ENCODE data around the gene SHROOM3.

Gene SHROOM3

GRCh38 chr4:76569706-76570105, 134.7 kb downstream of the SHROOM3 start:
- DNase-seq (ENCODE audit: low spot score): no peak

- DNase-seq (ENCODE audit: low spot score): no peak
Measured at GRCh38 chr4:76570141-76570973, 135.3 kb downstream of the SHROOM3 start.

DNA sequence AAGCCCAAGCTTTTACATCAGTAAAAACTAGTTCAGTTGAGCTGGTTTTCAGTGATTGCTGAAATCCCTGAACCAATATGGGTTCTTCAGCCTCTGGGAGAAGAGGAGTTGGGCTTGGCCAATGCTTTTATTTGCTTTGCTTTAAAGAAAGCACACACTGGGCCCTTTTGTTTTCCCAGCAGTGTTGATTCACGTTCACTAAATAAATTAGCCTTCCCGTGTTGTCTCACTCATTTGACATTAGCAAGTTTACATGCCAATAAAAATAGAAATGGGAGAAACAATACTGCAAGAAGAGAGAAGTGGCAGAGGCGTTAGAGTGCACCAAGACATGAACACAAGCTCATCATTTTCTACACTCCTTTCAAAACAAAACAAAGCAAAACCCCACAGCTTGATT, 136.2 kb downstream of the SHROOM3 start:
- DNase-seq (ENCODE audit: low spot score): no peak

DNA sequence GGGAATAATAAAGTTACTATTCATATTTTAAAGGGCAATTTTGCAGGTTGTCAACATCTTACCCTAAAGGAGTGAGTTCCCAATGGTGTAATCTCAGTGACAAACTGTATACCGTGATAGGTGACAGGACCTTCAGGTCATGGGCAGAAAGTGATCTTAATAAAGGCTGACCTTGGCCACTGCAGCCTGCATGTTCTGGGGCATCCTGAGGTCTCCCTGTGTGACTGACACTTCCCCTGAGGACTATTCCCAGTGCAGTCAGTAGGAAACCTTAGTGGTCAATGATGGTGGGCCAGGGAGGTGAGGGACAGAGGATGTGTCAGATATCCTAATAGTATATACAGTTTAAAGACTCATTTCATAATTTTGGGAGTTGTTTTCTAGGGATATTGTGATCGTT, 137.2 kb downstream of the SHROOM3 start:
- DNase-seq (ENCODE audit: low spot score): no peak

DNA sequence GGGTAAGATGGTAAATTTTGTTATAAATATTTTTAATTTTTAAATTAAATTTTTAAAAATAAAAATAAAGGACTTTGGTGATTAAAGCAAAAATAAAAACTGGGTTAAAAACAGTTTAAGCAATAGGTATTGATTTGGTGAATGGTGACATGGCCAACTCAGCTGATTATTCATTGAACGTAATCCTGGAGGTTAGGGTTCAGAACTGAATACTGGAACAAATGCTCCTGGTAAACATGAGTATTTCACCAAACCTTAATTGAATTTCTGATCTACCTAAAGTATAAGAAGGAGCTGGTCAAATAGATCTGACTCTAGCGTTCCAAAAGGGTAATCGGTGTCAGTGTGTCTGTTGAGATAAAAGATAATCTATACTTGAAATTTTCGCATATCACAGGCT, 141.8 kb downstream of the SHROOM3 start:
- no peak for DNase-seq (ENCODE audit: low spot score)

DNA sequence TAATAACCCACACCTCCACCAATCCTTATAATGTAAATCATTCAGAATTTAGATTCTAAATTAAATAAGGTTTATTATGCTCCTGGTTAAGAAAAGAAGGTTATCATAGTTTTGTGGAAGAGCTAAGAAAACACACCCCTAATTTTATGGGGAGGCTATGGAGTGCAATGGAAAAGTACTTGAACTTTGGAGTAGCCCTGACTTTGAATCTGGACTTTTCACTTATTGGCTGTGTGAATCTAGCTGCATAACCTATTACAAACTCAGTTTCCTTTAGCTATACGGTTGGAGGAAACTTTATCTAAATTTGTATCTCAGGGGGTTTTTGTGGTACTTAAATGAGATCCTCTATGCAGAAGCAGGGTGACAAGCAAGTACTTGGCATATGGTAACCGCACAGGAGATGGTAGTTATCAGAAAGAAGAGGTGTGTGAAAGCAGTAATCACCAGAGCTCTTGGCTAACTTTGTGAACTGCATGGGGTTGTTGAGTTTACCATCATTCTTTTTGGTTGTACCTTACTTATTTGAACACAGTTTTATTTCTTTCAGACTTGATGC, 143.1 kb downstream of the SHROOM3 start:
- DNase-seq (ENCODE audit: low spot score): no peak

- DNase-seq (ENCODE audit: low spot score): no peak
Measured at GRCh38 chr4:76579596-76580375, 144.8 kb downstream of the SHROOM3 start.

DNA sequence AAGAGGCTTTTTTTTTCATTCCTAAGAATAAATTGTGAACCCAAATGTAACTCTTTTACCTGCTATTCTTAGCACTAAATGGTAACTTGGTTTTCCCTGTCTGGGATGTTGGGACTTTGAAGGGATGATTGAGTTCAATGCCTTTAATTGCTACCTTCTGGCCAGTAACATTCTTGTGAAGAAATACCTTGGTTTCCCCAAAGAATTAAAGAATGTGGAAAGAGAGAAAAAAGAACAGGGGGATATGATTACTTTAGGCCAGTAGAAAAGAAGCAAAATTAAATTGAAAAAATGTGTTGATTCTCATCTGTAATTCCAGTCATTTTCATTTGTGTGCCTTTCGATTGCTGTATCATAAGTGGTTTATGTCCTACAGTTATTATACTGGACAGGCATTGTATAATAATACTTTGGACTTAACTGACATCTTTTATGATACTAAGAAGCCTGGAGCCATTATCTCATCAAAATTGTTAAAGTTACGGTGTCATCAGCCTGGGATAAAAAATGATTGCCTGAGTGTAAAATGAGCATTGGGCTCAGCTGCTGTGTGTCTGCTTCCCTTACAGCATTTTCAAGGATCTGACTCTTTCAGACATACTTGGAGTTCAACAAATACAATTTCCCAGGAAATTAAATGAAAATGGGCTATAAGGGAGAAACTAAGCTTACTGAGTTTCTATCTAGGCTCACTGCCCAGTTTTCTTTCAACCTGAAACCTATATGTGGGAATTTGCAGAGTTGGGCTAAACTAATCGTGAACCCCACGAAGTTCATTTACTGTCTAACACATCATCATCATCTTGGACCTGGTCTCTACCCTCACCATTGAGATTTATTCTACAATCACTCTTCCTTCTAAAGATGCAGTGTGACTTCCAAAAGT, 146.3 kb downstream of the SHROOM3 start:
- no peak for DNase-seq (ENCODE audit: low spot score)

DNA sequence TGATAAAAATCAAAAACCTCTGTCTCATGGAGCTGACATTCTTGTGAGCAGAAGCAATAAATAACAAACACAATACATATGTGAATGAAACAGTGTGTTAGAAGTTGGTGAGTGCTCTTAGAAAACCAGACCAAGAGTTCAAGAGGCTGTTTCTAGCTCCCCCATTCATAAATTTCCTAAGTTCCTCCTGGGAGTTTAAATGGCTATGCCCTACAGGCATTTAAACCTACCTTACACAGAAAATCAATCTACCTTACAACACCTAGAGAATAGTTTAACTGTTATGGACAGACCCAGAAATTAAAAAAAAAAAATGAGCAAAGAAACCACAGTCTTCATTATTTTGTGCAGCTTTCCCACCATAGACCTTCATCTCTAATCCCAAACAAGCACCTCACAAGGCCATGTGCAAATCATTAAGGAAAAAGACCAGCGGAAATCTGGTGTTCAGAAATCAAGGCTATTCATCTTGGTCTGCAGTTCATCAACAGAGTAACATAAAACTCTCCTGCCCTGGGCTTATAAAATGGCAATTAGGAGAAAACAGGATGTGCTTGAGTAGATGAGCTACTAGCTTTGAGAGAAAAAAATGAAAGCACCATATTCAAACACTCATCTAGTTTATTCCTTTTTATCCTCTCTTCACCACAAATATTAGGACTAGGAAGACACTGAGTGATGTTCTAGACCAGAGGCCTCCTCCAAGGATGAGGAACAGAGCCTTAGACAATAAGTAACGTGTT, 147.2 kb downstream of the SHROOM3 start:
- no peak for DNase-seq (ENCODE audit: low spot score)

DNA sequence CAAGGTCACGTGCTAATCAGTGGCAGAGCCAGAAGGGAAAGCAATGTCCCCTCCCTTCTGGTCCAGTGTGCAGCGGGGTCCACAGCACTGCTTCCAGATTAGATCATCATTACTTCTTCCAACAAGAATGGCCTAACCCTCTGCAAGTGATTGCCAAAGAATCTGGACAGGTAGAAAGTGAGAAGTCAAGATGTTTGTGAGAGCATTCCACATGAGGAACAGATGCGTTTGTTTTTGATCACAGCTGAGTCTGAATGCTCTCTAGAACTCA, 147.7 kb downstream of the SHROOM3 start:
- no peak for DNase-seq (ENCODE audit: low spot score)

DNA sequence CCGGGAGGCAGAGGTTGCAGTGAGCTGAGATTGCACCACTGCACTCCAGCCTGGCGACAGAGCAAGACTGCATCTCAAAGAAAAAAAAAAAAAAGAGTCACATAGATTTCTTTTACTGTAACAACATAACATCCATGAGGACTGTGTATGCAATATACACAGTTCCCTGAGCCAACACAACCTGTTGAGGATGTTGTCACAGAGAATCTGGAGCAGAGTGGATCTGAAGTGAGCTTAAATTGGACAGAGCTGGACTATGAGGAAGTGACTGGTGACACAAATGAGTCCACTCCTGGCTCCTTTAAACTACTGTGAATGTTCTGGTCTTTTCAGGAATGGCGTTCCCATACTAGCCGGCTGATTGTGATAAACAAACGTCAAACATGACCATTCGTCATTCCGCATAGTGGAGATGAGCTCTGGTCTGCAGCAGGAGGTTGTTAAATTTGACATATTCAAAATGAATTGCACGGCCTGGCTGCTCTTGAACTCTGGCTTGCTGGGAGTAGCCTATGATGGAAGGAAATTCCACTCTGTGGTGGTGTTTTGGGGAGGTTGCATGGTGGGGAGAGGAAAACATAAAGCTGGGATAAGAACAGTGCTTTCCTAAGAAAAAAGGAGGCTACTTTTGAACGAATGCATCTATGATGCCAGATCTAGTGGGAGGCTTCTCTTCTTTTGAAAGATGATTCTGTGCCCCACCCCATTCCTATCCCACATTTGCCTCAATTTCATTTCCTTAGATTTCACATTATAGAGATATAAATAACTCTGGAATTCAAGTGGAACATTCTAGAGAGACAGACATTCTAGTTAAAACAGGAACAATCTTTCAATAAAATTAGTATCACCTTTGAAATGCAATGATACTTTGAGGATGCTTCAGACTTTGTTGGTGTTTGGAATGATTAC, 149.5 kb downstream of the SHROOM3 start:
- no peak for DNase-seq (ENCODE audit: low spot score)

GRCh38 chr4:76585272-76585671, 150.2 kb downstream of the SHROOM3 start:
- no peak for DNase-seq (ENCODE audit: low spot score)

DNA sequence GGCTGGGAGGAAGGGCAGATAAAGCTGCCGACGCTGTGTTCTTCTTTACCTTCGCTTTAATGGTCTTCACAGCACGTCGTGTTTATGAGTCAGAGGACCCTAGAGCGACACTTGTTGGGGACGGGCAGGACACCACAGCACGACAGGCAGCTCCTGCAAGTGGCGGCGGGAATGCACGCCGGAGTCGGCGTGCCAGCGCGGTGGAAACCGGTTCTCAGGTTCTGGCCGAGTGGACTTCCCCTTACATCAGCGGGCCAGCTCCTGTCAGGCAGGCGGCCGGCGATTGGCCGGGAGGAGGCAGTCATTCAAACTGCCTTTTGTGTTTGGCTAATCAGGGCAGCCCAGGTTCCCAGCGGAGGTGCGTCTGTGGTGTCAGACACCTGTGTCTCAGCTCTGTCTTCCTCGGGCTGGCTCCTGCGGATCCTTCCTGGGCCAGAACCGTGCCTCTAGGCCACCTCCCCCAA, 150.9 kb downstream of the SHROOM3 start:
- DNase-seq (ENCODE audit: low spot score): no peak

GRCh38 chr4:76588274-76588673, 153.2 kb downstream of the SHROOM3 start:
- no peak for DNase-seq (ENCODE audit: low spot score)

- DNase-seq (ENCODE audit: low spot score): no peak
Measured at GRCh38 chr4:76589402-76589801, 154.4 kb downstream of the SHROOM3 start.

DNA sequence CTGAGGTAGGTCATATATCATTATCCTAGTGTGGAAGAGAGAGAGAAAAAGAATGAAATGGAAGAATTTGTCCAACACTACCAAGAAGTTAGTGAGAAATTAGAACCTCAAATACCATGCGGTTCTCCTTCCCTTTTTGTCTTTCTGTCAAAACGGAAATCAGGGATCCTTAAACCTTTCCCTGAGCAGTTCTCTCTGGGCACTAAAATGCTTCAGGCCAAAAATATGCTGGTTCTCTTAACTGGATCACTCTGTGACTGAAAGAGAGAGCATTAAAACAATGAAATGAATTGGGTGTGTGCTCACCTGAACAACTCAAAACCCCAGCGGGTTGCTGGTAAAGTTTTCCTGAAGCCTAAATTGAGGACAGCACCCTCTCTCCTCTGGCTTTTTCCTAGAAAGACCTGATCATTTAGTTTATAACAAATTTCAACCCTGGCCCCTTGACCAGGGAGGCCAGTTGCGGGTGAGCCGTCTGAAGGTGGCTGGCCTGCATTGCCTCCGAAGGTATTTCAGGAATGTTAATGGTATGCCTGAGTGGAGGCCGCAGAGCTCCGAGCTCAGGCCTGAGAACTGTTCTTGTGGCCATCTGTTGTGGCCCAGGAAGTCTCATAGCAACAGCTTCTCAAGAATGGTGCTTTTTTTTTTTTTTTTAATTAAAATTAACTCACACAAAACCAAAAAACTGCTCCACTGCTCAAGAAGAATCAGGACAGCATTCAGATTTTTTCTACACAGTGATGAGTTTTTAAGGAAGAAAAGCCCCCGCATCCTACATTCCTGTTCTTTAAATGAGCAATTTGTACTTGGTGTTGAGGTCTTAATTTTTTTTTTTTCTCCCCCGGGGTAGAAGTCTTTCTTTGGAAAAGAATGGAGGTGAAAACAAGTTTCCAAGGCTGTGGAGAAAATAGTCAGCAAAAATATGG, 155.1 kb downstream of the SHROOM3 start:
- DNase-seq (ENCODE audit: low spot score): no peak

GRCh38 chr4:76590798-76591281, 155.8 kb downstream of the SHROOM3 start:
- DNase-seq (ENCODE audit: low spot score): no peak

DNA sequence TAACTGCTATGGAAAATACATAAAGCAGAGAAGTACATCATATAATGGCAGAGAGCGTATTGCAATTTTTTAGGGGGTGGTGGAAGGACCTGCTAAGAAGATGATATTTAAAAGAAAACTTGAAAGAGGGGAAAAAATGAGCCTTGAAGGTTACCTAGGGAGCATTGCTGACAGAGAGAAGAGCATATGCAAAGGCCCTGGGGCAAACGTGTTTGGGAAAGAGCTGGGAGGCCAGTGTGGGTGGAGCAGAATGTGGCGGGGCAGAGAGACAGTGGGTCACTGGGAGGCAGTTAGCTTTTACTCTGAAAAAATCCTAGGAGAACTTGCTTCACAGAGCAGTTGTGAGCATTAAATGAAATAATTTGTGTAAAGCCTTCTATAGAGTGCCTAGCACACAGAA, 157.0 kb downstream of the SHROOM3 start:
- DNase-seq (ENCODE audit: low spot score): no peak

GRCh38 chr4:76592460-76592859, 157.4 kb downstream of the SHROOM3 start:
- DNase-seq (ENCODE audit: low spot score): no peak

All from CD4-positive, alpha-beta T cell treated with Interleukin-2 at 100 ng/mL for 4 hours (primary cell).